ENCODE measurements around the gene HOXA3. TPM values are rescaled to one million over a fixed set of nuclear protein-coding genes. Genes with fewer than 3 reads are reported as not detected.

The HOXA3 gene
- total and polyA plus RNA-seq, 9 of the 15 experiments (the other 6 are each of a cell fraction or from before 2014, with no cell fraction given): 0.04 to 0.13 TPM; not detected in 7

DNA sequence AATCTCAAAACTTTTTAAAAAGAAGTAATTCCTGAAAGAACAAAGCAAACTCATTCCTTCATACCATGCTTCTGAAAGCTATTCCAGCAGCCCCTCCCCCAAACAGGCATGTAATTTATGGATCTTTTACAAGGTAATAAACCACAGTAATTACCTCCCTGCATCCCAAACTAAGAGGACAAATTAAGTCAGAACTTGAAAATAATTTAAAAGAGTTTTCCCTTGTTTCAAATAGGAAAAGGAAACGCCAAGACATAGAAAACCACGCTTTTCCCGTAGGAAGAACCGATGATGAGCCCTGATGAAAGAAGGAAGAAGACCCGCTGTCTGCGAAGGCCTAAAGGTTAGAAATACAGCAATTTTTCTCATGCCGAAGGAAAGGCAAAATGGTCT is 30.7 kb downstream of the HOXA3 start:
- in situ Hi-C loops (cut with MboI): no loop called here
- Histone ChIP-seq H4K20me1 (replicated peaks; ENCODE audit: control insufficient read depth, insufficient read depth, low read length) (no peaks in the 10 kb centered on the region; the same call in 1 of the 2 replicates), H3K9me3 (replicated peaks; ENCODE audit: control insufficient read depth, insufficient read depth, low read depth, low read length) (no peaks in the 10 kb centered on the region), H3K4me1 (replicated peaks in 1 of 2; ENCODE audit: control insufficient read depth in 2 of 2, insufficient read depth in 2 of 2, low read length in 2 of 2) (no peaks in the 10 kb centered on the region), H3K36me3 (ENCODE audit: control insufficient read depth, insufficient read depth, low read length) (no peaks in the 10 kb centered on the region), H3K4me3 (no peak overlapping the region), H3K79me2 (ENCODE audit: control insufficient read depth, insufficient read depth, low read length) (no peaks in the 10 kb centered on the region), H3K9ac (ENCODE audit: insufficient read depth in 1 of 2, low read depth in 2 of 2, low read length in 2 of 2) (no peak overlapping the region), H3K9me1 (ENCODE audit: control insufficient read depth, insufficient read depth, low read length) (no peaks in the 10 kb centered on the region), H3K27me3 (ENCODE audit: control insufficient read depth in 2 of 2, insufficient read depth in 2 of 2, low read length in 2 of 2) (peaks cover 30 to 71% of the 10 kb centered on the region in 2 experiments), H3K27ac (ENCODE audit: extremely low read depth, low read depth, low read length) (no peak overlapping the region), H3K4me2 (ENCODE audit: insufficient read depth, low read length) (no peak overlapping the region), H2AFZ (ENCODE audit: low read depth, low read length) (no peak overlapping the region)
- WGBS (ENCODE audit: insufficient coverage, low coverage, missing lambda C conversion rate): 6% methylated on average over 4 of the region's 7 CpGs
- CTCF ChIA-PET (ENCODE audit: low intra/inter-chr PET ratio): no interaction called here
- POLR2A ChIA-PET: interaction anchor here (1.1 kb wide), 1 partner anchor 17 kb away, joined by 3 read pairs; no protein-coding TSS in a partner anchor
- no peak for FAIRE-seq
- intact Hi-C loops (cut with micrococcal nuclease): no loop called here
- ATAC-seq: no peak
- DNase-seq (ENCODE audit: extremely low read depth in 1 of 4, low spot score in 3 of 4): no peak
- TF ChIP-seq, protein P1, sequence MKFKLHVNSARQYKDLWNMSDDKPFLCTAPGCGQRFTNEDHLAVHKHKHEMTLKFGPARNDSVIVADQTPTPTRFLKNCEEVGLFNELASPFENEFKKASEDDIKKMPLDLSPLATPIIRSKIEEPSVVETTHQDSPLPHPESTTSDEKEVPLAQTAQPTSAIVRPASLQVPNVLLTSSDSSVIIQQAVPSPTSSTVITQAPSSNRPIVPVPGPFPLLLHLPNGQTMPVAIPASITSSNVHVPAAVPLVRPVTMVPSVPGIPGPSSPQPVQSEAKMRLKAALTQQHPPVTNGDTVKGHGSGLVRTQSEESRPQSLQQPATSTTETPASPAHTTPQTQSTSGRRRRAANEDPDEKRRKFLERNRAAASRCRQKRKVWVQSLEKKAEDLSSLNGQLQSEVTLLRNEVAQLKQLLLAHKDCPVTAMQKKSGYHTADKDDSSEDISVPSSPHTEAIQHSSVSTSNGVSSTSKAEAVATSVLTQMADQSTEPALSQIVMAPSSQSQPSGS (CRISPR knock-in tag; IDR thresholded peaks at IDR 0.05): no peak
- no TSS peak for BruUV-seq (replicated peaks)

- no peaks in the 10 kb centered on the region for H3K9me3 ChIP-seq (replicated peaks; ENCODE audit: control insufficient read depth, insufficient read depth, low read depth, low read length)
- intact Hi-C loops (cut with micrococcal nuclease) (no loop called here), in situ Hi-C loops (cut with MboI) (no loop called here)
- peaks cover 44 to 75% of the 10 kb centered on the region in 2 experiments for H3K27me3 ChIP-seq (ENCODE audit: control insufficient read depth in 2 of 2, insufficient read depth in 2 of 2, low read length in 2 of 2)
- H4K20me1 ChIP-seq (replicated peaks; ENCODE audit: control insufficient read depth, insufficient read depth, low read length): no peaks in the 10 kb centered on the region; the same call in 1 of the 2 replicates
- no peak overlapping the region for H3K4me2 ChIP-seq (ENCODE audit: insufficient read depth, low read length)
- no peaks in the 10 kb centered on the region for H3K79me2 ChIP-seq (ENCODE audit: control insufficient read depth, insufficient read depth, low read length)
- no peak overlapping the region for H3K9ac ChIP-seq (ENCODE audit: insufficient read depth in 1 of 2, low read depth in 2 of 2, low read length in 2 of 2)
- FAIRE-seq (no peak), ATAC-seq (no peak), DNase-seq (ENCODE audit: extremely low read depth in 1 of 4, low spot score in 3 of 4) (no peak)
- WGBS (ENCODE audit: insufficient coverage, low coverage, missing lambda C conversion rate): 0% methylated on average over 1 of the region's 1 CpG
- no peak overlapping the region for H2AFZ ChIP-seq (ENCODE audit: low read depth, low read length)
- H3K9me1 ChIP-seq (ENCODE audit: control insufficient read depth, insufficient read depth, low read length): no peaks in the 10 kb centered on the region
- no TSS peak for BruUV-seq (replicated peaks)
- H3K27ac ChIP-seq (ENCODE audit: extremely low read depth, low read depth, low read length): no peak overlapping the region
- H3K36me3 ChIP-seq (ENCODE audit: control insufficient read depth, insufficient read depth, low read length): no peaks in the 10 kb centered on the region
- no peak overlapping the region for H3K4me3 ChIP-seq
- peaks cover 0 to 5% of the 10 kb centered on the region in 2 experiments; a peak in 1 of 5 replicates for H3K4me1 ChIP-seq (replicated peaks in 1 of 2; ENCODE audit: control insufficient read depth in 2 of 2, insufficient read depth in 2 of 2, low read length in 2 of 2)
- CTCF ChIA-PET (ENCODE audit: low intra/inter-chr PET ratio): no interaction called here
- POLR2A ChIA-PET: interaction anchor here (0.7 kb wide), 1 partner anchor 730 kb away, joined by 3 read pairs; no protein-coding TSS in a partner anchor
- TF ChIP-seq POLR3G (IDR thresholded peaks at IDR 0.05; ENCODE audit: extremely low read depth, insufficient read length, insufficient replicate concordance) (no peak), ZNF121 (CRISPR knock-in tag; conservative IDR thresholded peaks at IDR 0.05) (no peak), CTBP1 (IDR thresholded peaks at IDR 0.05; ENCODE audit: borderline replicate concordance) (no peak), C11orf30 (IDR thresholded peaks at IDR 0.05; ENCODE audit: low read depth) (no peak), RBM34 (IDR thresholded peaks at IDR 0.05; ENCODE audit: borderline replicate concordance, insufficient read depth, low read length) (no peak), MAFF (IDR thresholded peaks at IDR 0.05; ENCODE audit: low read length) (no peak), ZBTB17 (CRISPR knock-in tag; IDR thresholded peaks at IDR 0.05) (no peak), SAFB2 (IDR thresholded peaks at IDR 0.05; ENCODE audit: borderline replicate concordance, low read depth, low read length, severe bottlenecking) (no peak)
- TF ChIP-seq, protein P2, sequence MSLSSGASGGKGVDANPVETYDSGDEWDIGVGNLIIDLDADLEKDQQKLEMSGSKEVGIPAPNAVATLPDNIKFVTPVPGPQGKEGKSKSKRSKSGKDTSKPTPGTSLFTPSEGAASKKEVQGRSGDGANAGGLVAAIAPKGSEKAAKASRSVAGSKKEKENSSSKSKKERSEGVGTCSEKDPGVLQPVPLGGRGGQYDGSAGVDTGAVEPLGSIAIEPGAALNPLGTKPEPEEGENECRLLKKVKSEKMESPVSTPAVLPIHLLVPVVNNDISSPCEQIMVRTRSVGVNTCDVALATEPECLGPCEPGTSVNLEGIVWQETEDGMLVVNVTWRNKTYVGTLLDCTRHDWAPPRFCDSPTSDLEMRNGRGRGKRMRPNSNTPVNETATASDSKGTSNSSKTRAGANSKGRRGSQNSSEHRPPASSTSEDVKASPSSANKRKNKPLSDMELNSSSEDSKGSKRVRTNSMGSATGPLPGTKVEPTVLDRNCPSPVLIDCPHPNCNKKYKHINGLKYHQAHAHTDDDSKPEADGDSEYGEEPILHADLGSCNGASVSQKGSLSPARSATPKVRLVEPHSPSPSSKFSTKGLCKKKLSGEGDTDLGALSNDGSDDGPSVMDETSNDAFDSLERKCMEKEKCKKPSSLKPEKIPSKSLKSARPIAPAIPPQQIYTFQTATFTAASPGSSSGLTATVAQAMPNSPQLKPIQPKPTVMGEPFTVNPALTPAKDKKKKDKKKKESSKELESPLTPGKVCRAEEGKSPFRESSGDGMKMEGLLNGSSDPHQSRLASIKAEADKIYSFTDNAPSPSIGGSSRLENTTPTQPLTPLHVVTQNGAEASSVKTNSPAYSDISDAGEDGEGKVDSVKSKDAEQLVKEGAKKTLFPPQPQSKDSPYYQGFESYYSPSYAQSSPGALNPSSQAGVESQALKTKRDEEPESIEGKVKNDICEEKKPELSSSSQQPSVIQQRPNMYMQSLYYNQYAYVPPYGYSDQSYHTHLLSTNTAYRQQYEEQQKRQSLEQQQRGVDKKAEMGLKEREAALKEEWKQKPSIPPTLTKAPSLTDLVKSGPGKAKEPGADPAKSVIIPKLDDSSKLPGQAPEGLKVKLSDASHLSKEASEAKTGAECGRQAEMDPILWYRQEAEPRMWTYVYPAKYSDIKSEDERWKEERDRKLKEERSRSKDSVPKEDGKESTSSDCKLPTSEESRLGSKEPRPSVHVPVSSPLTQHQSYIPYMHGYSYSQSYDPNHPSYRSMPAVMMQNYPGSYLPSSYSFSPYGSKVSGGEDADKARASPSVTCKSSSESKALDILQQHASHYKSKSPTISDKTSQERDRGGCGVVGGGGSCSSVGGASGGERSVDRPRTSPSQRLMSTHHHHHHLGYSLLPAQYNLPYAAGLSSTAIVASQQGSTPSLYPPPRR (CRISPR knock-in tag; IDR thresholded peaks at IDR 0.05; ENCODE audit: borderline replicate concordance): no peak
Measured at GRCh38 chr7:27119412-27119911, 32.9 kb downstream of the HOXA3 start.

All from K562 (cell line).